ENCODE measurements around the gene KCNK2.
"Not testable (repeated sequence)": the region's sequence is repeated elsewhere in the genome, so short reads cannot be mapped to it uniquely, and the experiment has no call there.

KCNK2 gene

GRCh38 chr1:215147024-215147423, 64.5 kb downstream of the KCNK2 start:
- DNase-seq (ENCODE audit: low read depth in 4 of 4, low spot score in 1 of 4), result no peak

- DNase-seq (ENCODE audit: low read depth in 4 of 4, low spot score in 1 of 4), result no peak
These were observed 69.5 kb downstream of the KCNK2 start for GRCh38 chr1:215151841-215152549.

GRCh38 chr1:215156232-215156631, 73.7 kb downstream of the KCNK2 start:
- no peak for DNase-seq (ENCODE audit: low read depth in 4 of 4, low spot score in 1 of 4)

GRCh38 chr1:215160351-215160750, 77.8 kb downstream of the KCNK2 start:
- DNase-seq (ENCODE audit: low read depth in 4 of 4, low spot score in 1 of 4), result no peak

- not testable (repeated sequence) for DNase-seq (ENCODE audit: low read depth in 4 of 4, low spot score in 1 of 4)
These were observed 80.6 kb downstream of the KCNK2 start for GRCh38 chr1:215163144-215163543.

- no peak for DNase-seq (ENCODE audit: low read depth in 4 of 4, low spot score in 1 of 4)
These were observed 84.3 kb downstream of the KCNK2 start for GRCh38 chr1:215166886-215167285.

- DNase-seq (ENCODE audit: low read depth in 4 of 4, low spot score in 1 of 4), result no peak
These were observed 99.0 kb downstream of the KCNK2 start for GRCh38 chr1:215181518-215181917.

GRCh38 chr1:215185067-215185620, 102.6 kb downstream of the KCNK2 start:
- no peak for DNase-seq (ENCODE audit: low read depth in 4 of 4, low spot score in 1 of 4)

- no peak for DNase-seq (ENCODE audit: low read depth in 4 of 4, low spot score in 1 of 4)
These were observed 105.9 kb downstream of the KCNK2 start for GRCh38 chr1:215188302-215188950.

- no peak for DNase-seq (ENCODE audit: low read depth in 4 of 4, low spot score in 1 of 4)
These were observed 109.8 kb downstream of the KCNK2 start for GRCh38 chr1:215192306-215192705.

GRCh38 chr1:215198021-215198420, 115.5 kb downstream of the KCNK2 start:
- DNase-seq (ENCODE audit: low read depth in 4 of 4, low spot score in 1 of 4), result no peak

GRCh38 chr1:215200121-215200520, 117.6 kb downstream of the KCNK2 start:
- no peak for DNase-seq (ENCODE audit: low read depth in 4 of 4, low spot score in 1 of 4)

- no peak for DNase-seq (ENCODE audit: low read depth in 4 of 4, low spot score in 1 of 4)
These were observed 118.7 kb downstream of the KCNK2 start for GRCh38 chr1:215201283-215201682.

- no peak for DNase-seq (ENCODE audit: low read depth in 4 of 4, low spot score in 1 of 4)
These were observed 120.3 kb downstream of the KCNK2 start for GRCh38 chr1:215202868-215203267.

GRCh38 chr1:215210167-215210566, 127.6 kb downstream of the KCNK2 start:
- DNase-seq (ENCODE audit: low read depth in 4 of 4, low spot score in 1 of 4), result no peak

GRCh38 chr1:215215846-215216245, 133.3 kb downstream of the KCNK2 start:
- no peak for DNase-seq (ENCODE audit: low read depth in 4 of 4, low spot score in 1 of 4)

GRCh38 chr1:215219372-215219771, 136.8 kb downstream of the KCNK2 start:
- DNase-seq (ENCODE audit: low read depth in 4 of 4, low spot score in 1 of 4), result no peak

- DNase-seq (ENCODE audit: low read depth in 4 of 4, low spot score in 1 of 4), result no peak
These were observed 137.8 kb downstream of the KCNK2 start for GRCh38 chr1:215220346-215220745.

GRCh38 chr1:215226757-215227156, 144.2 kb downstream of the KCNK2 start:
- DNase-seq (ENCODE audit: low read depth in 4 of 4, low spot score in 1 of 4), result no peak

GRCh38 chr1:215228193-215228592, 145.7 kb downstream of the KCNK2 start:
- DNase-seq (ENCODE audit: low read depth in 4 of 4, low spot score in 1 of 4), result no peak

GRCh38 chr1:215241451-215241850, 158.9 kb downstream of the KCNK2 start:
- DNase-seq (ENCODE audit: low read depth in 4 of 4, low spot score in 1 of 4), result no peak

GRCh38 chr1:215243345-215244054, 161.0 kb downstream of the KCNK2 start:
- DNase-seq (ENCODE audit: low read depth in 4 of 4, low spot score in 1 of 4), result no peak
